ENCODE data around the gene CSE1L. TPM values are rescaled to one million over a fixed set of nuclear protein-coding genes. Genes with fewer than 3 reads are reported as not detected.
"Not testable (repeated sequence)": the region's sequence is repeated elsewhere in the genome, so short reads cannot be mapped to it uniquely, and the experiment has no call there.

The CSE1L gene
- total RNA-seq, 1 experiment from 2014 or later, result 193 TPM

GRCh38 chr20:49063279-49063678 lies 17.2 kb downstream of the CSE1L start:
- DNase-seq (ENCODE audit: low spot score), result no peak
- Histone ChIP-seq H3K4me3 (ENCODE audit: low read depth, low read length, poor library complexity, severe bottlenecking) (no peak overlapping the region), H3K4me1 (ENCODE audit: insufficient read depth, low read length, poor library complexity, severe bottlenecking) (no peaks in the 10 kb centered on the region), H3K9me3 (ENCODE audit: low read depth, low read length, poor library complexity, severe bottlenecking) (no peaks in the 10 kb centered on the region), H3K27me3 (replicated peaks; ENCODE audit: insufficient read depth, low read depth, low read length, poor library complexity) (no peaks in the 10 kb centered on the region), H3K36me3 (ENCODE audit: insufficient read depth, low read length, poor library complexity, severe bottlenecking) (peaks cover 91% of the 10 kb centered on the region), H3K27ac (ENCODE audit: low read depth, low read length, poor library complexity, severe bottlenecking) (no peak overlapping the region)
- no TSS peak for BruUV-seq (replicated peaks)
- POLR2A ChIA-PET (ENCODE audit: low non-redundant PET), result no interaction called here
- CTCF ChIA-PET, result interaction anchor here (0.7 kb wide), 1 partner anchor 69 kb away, joined by 4 read pairs; no protein-coding TSS in a partner anchor
- intact Hi-C loops (cut with micrococcal nuclease; ENCODE audit: unreplicated experiment), result no loop called here
- no peak for TF ChIP-seq EZH2 (IDR thresholded peaks at IDR 0.05; ENCODE audit: borderline replicate concordance, low read depth, low read length, poor library complexity, severe bottlenecking)
- no peak for TF ChIP-seq CTCF (conservative IDR thresholded peaks at IDR 0.05; ENCODE audit: low read depth, low read length)

GRCh38 chr20:49074521-49074920 lies 28.4 kb downstream of the CSE1L start:
- ChIA-PET CTCF (no interaction called here), POLR2A (ENCODE audit: low non-redundant PET) (no interaction called here)
- no peak for DNase-seq (ENCODE audit: low spot score)
- TF ChIP-seq CTCF (conservative IDR thresholded peaks at IDR 0.05; ENCODE audit: low read depth, low read length), result no peak
- no peak for TF ChIP-seq EZH2 (IDR thresholded peaks at IDR 0.05; ENCODE audit: borderline replicate concordance, low read depth, low read length, poor library complexity, severe bottlenecking)
- H3K9me3 ChIP-seq (ENCODE audit: low read depth, low read length, poor library complexity, severe bottlenecking), result no peaks in the 10 kb centered on the region
- intact Hi-C loops (cut with micrococcal nuclease; ENCODE audit: unreplicated experiment), result no loop called here
- no peak overlapping the region for H3K4me3 ChIP-seq (ENCODE audit: low read depth, low read length, poor library complexity, severe bottlenecking)
- no peak overlapping the region for H3K27ac ChIP-seq (ENCODE audit: low read depth, low read length, poor library complexity, severe bottlenecking)
- no peaks in the 10 kb centered on the region for H3K27me3 ChIP-seq (replicated peaks; ENCODE audit: insufficient read depth, low read depth, low read length, poor library complexity)
- H3K4me1 ChIP-seq (ENCODE audit: insufficient read depth, low read length, poor library complexity, severe bottlenecking), result no peaks in the 10 kb centered on the region
- peaks cover 98% of the 10 kb centered on the region for H3K36me3 ChIP-seq (ENCODE audit: insufficient read depth, low read length, poor library complexity, severe bottlenecking)
- no TSS peak for BruUV-seq (replicated peaks)

- Histone ChIP-seq H3K4me1 (ENCODE audit: insufficient read depth, low read length, poor library complexity, severe bottlenecking) (no peaks in the 10 kb centered on the region), H3K36me3 (ENCODE audit: insufficient read depth, low read length, poor library complexity, severe bottlenecking) (peaks cover 98% of the 10 kb centered on the region), H3K27me3 (replicated peaks; ENCODE audit: insufficient read depth, low read depth, low read length, poor library complexity) (no peaks in the 10 kb centered on the region), H3K4me3 (ENCODE audit: low read depth, low read length, poor library complexity, severe bottlenecking) (no peak overlapping the region), H3K27ac (ENCODE audit: low read depth, low read length, poor library complexity, severe bottlenecking) (no peak overlapping the region), H3K9me3 (ENCODE audit: low read depth, low read length, poor library complexity, severe bottlenecking) (no peaks in the 10 kb centered on the region)
- DNase-seq (ENCODE audit: low spot score), result no peak
- BruUV-seq (replicated peaks), result no TSS peak
- CTCF ChIA-PET, result no interaction called here
- intact Hi-C loops (cut with micrococcal nuclease; ENCODE audit: unreplicated experiment), result no loop called here
- POLR2A ChIA-PET (ENCODE audit: low non-redundant PET), result no interaction called here
- TF ChIP-seq EZH2 (IDR thresholded peaks at IDR 0.05; ENCODE audit: borderline replicate concordance, low read depth, low read length, poor library complexity, severe bottlenecking), result no peak
- TF ChIP-seq CTCF (conservative IDR thresholded peaks at IDR 0.05; ENCODE audit: low read depth, low read length), result no peak
Measured at GRCh38 chr20:49078310-49078709, 32.2 kb downstream of the CSE1L start.

- H3K27me3 ChIP-seq (replicated peaks; ENCODE audit: insufficient read depth, low read depth, low read length, poor library complexity); intact Hi-C loops (cut with micrococcal nuclease; ENCODE audit: unreplicated experiment); H3K4me1 ChIP-seq (ENCODE audit: insufficient read depth, low read length, poor library complexity, severe bottlenecking); H3K9me3 ChIP-seq (ENCODE audit: low read depth, low read length, poor library complexity, severe bottlenecking); CTCF ChIA-PET; BruUV-seq (replicated peaks); H3K27ac ChIP-seq (ENCODE audit: low read depth, low read length, poor library complexity, severe bottlenecking); DNase-seq (ENCODE audit: low spot score); POLR2A ChIA-PET (ENCODE audit: low non-redundant PET); H3K4me3 ChIP-seq (ENCODE audit: low read depth, low read length, poor library complexity, severe bottlenecking): not testable (repeated sequence)
- H3K36me3 ChIP-seq (ENCODE audit: insufficient read depth, low read length, poor library complexity, severe bottlenecking), result peaks cover 99% of the 10 kb centered on the region
Measured at GRCh38 chr20:49082295-49082694, 36.2 kb downstream of the CSE1L start.
